GM12891 (cell line): ENCODE measurements around the gene AP1B1.

Experiments
- DNase-seq: peaks from one replicate; pipeline ENCODE4 v3.0.0; 2011; ENCODE audit warnings: low spot score; ENCODE audit not compliant: insufficient read length
- FAIRE-seq: peaks from 2 replicates; lab custom pipeline; 2011; peaks lifted over from hg19 to GRCh38; lab: Jason Lieb, UNC
- PAX5 ChIP-seq: IDR thresholded peaks from 2 replicates; pipeline ENCODE4 v1.6.1; 2011; ENCODE audit warnings: low read length, moderate library complexity, mild to moderate bottlenecking; ENCODE audit not compliant: insufficient read depth, severe bottlenecking
- POLR2A ChIP-seq: IDR thresholded peaks from 2 replicates; pipeline ENCODE4 v1.6.1; 2011; ENCODE audit warnings: low read depth, low read length, control low read depth
- POLR2AphosphoS5 ChIP-seq: IDR thresholded peaks from 2 replicates; pipeline ENCODE4 v1.6.1; 2011; ENCODE audit warnings: low read depth, low read length, control low read depth
- POU2F2 ChIP-seq: IDR thresholded peaks from 2 replicates; pipeline ENCODE4 v1.6.1; 2011; ENCODE audit warnings: low read depth, mild to moderate bottlenecking, control low read depth, low read length, moderate library complexity
- SPI1 ChIP-seq: IDR thresholded peaks from 2 replicates; pipeline ENCODE4 v1.6.1; 2011; ENCODE audit warnings: low read depth, low read length, control low read depth
- TAF1 ChIP-seq: IDR thresholded peaks from 2 replicates; pipeline ENCODE4 v1.6.1; 2011; ENCODE audit warnings: low read depth, low read length, control low read depth

Gene AP1B1

DNA sequence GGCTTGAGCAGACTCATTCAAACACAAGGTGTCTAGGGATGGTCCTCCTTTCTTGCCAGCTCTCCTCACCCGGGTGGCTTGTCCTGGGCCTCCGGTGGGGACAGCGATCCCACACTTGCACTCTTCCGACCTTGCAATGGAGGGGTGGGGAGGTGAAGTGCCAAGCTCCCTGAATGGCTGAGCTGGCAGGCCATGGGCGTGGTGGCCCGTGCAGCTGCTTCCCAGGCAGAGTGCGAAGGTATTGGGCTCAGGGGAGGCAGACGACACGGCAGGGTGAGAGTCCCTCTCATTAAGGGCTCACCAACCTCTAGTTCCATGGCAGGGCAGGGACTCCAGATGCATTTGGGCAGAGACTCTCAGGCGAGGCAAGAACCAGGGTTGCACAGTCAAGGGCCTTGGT, 61.9 kb downstream of the AP1B1 start:
- FAIRE-seq (no peak), DNase-seq (no peak)
- TF ChIP-seq SPI1, result no peak
- TF ChIP-seq POU2F2, result no peak
- no peak for TF ChIP-seq PAX5
- TF ChIP-seq TAF1, result no peak
- TF ChIP-seq POLR2AphosphoS5, result no peak
- TF ChIP-seq POLR2A, result no peak

DNA sequence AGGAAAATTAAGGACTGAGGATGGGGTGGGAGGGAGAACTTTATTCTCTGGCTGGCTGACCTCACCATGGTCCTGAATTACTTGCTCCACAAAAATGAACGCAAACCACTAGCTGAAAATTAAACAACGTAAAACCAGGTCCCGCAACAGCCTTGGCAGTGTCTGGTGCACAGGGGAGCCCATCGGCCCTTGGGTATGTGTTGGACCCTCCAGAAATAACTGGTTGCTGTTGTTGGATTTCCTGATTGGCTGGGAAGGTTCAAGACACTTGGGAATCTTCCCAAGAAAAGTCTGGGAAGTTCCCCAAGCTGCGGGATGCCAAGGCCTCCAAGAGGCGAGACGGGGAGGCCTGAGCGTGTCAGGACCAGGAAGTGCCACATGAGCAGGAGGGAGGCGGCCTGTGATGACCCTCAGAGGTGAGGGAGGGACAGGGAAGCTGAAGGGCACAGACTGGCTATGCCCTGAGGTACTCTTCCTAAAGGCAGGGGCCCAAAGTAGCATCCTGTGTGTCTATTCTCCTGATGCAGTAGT, 62.5 kb downstream of the AP1B1 start:
- DNase-seq (no peak), FAIRE-seq (no peak)
- TF ChIP-seq POU2F2 (no peak), PAX5 (no peak), SPI1 (no peak), POLR2A (no peak), TAF1 (no peak), POLR2AphosphoS5 (no peak)

DNA sequence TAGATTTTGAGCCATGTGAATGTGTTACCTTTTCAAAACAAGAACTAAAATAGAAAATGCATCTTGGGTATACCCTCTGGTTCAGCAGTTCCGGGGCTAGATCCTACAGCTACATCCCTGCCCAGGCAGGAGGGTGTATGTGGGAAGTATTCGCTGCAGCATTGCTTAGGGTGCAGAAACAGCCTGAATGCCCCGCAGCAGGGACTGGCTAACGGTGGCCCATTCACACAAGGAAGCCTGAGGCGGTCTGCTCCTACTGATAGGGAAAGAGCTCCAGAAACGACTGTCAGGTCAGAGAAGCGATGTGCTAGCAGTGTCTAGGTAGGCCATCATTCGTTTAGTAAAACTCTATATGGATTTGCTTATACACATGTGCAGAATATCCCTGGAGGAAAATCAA, 63.0 kb downstream of the AP1B1 start:
- DNase-seq, result no peak
- TF ChIP-seq SPI1 (no peak), POU2F2 (no peak), TAF1 (no peak), POLR2AphosphoS5 (no peak), POLR2A (no peak), PAX5 (no peak)
- no peak for FAIRE-seq

DNA sequence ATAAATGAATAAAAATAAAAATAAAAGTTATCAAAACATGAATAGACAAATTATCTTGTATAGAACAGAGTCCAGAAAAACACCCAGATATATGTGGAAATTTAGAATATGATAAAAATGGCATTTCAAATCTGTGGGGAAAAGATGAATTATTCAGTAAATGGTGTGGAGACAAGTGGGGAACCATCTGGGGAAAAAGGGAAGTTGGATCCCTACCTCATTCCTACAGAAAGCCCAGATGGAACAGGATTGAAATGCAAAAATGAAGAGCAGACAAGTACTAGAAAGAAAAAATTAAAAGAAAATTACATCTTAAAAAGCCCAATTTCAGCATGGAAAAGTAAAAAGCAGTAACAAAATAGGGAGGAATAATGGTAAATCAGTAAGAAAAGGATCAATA, 64.7 kb downstream of the AP1B1 start:
- FAIRE-seq (no peak), DNase-seq (no peak)
- TF ChIP-seq POU2F2 (no peak), PAX5 (no peak), POLR2AphosphoS5 (no peak), SPI1 (no peak), POLR2A (no peak), TAF1 (no peak)

DNA sequence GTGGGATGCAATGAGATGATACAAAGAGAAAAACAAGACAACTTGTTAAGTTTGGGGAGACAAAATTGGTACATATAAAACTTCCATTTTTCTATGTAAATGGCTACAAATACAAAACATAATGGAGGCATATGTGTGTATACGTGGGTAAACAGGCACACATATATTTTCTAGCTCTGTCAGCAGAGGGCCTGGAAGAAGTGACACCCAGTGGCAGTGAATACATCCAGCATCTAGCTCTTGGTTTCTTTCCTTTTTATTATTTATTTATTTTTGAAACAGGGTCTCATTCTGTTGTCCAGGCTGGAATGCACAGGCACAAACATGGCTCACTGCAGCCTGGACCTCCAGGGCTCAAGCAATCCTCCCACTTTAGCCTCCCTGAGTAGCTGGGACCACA, 67.8 kb downstream of the AP1B1 start:
- FAIRE-seq (no peak), DNase-seq (no peak)
- no peak for TF ChIP-seq POLR2AphosphoS5
- no peak for TF ChIP-seq POU2F2
- TF ChIP-seq PAX5, result no peak
- TF ChIP-seq SPI1, result no peak
- no peak for TF ChIP-seq TAF1
- TF ChIP-seq POLR2A, result no peak

DNA sequence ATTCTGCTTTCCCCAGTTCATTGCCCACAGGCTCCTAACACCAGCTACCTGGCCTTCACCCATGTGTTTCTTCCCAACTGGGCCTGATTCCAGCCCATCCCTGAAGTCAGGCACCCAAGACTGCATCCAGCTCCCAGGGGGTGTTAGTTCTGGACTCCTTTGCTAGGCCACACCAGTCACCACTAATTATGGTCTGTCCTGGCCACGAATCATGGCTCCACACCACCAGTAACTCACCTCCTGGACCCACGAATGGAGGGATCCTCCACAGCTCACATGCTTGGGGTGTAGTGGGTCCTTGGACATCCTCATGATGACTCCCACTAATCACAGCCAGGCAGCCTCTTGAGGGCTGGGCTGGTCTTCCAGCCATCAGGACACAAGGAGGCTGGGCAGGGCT, 69.3 kb downstream of the AP1B1 start:
- DNase-seq (no peak), FAIRE-seq (no peak)
- TF ChIP-seq POLR2A, result no peak
- TF ChIP-seq POU2F2, result no peak
- no peak for TF ChIP-seq SPI1
- no peak for TF ChIP-seq POLR2AphosphoS5
- no peak for TF ChIP-seq TAF1
- no peak for TF ChIP-seq PAX5

DNA sequence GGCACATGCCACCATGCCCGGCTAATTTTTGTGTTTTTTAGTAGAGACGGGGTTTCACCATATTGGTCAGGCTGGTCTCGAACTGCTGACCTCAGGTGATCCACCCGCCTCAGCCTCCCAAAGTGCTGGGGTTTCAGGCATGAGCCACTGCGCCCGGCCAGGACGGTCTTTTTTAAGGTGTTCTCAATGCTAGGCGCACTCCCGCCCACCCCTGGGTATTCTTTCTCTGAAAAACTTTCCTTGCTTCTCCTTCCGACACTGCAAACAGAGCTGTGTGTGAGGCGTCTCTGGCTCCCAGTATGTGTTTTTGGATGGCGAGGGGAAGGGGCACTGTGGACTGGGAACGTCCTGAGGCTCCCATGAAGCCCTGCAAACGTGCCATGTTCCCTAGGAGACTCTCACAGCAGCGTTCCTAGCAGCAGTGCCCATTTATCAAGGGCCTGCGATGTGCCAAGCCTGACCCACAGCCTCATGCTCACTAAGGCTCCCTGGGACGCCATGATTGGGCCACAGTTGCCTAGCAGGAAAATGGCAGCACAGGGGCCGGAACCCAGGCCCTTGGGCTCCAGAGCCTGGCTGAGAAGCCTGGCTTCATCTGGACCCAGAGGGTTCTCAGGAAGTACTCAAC, 70.4 kb downstream of the AP1B1 start:
- no peak for FAIRE-seq
- no peak for TF ChIP-seq POLR2AphosphoS5
- TF ChIP-seq TAF1, result no peak
- no peak for TF ChIP-seq POLR2A
- TF ChIP-seq SPI1, result no peak
- no peak for TF ChIP-seq PAX5
- TF ChIP-seq POU2F2, result no peak

DNA sequence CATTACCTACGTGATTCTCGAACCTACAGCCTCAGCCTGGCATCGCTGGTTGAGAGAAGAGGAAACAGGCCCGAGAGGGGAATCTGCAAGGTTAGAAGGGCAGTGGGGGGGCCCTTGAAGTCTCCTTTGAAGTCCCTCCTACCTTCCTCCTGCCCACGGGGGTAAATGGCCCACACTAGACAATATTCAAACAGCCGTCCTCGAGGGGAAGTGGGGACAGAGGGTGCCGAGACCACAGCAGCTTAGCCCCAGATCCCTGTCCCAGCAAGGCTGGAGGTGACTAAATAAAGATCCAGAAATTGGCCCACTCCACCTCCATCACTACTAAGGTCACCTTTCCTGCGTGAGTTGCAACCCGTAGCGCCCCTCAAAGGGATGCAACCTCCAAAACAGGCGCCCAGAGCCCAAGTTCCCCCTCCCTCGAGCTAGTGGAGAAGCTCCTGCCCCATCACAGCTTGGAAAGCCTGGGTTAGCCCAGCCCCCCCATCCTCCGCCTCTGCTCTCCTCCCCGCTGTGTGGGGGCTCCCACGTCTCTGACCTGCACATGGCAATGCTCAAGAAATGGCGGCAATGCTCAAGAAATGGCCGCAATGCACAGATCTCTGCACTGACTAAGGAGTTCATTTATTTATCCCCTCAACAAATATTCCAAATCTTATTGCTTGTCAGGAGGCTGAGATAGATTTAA, 72.1 kb downstream of the AP1B1 start:
- FAIRE-seq, result no peak
- no peak for TF ChIP-seq POU2F2
- no peak for TF ChIP-seq POLR2A
- TF ChIP-seq PAX5, result no peak
- TF ChIP-seq SPI1, result no peak
- no peak for TF ChIP-seq POLR2AphosphoS5
- TF ChIP-seq TAF1, result no peak

More for the DNA sequence above, 70.4 kb downstream of the AP1B1 start:
- no peak for DNase-seq

DNA sequence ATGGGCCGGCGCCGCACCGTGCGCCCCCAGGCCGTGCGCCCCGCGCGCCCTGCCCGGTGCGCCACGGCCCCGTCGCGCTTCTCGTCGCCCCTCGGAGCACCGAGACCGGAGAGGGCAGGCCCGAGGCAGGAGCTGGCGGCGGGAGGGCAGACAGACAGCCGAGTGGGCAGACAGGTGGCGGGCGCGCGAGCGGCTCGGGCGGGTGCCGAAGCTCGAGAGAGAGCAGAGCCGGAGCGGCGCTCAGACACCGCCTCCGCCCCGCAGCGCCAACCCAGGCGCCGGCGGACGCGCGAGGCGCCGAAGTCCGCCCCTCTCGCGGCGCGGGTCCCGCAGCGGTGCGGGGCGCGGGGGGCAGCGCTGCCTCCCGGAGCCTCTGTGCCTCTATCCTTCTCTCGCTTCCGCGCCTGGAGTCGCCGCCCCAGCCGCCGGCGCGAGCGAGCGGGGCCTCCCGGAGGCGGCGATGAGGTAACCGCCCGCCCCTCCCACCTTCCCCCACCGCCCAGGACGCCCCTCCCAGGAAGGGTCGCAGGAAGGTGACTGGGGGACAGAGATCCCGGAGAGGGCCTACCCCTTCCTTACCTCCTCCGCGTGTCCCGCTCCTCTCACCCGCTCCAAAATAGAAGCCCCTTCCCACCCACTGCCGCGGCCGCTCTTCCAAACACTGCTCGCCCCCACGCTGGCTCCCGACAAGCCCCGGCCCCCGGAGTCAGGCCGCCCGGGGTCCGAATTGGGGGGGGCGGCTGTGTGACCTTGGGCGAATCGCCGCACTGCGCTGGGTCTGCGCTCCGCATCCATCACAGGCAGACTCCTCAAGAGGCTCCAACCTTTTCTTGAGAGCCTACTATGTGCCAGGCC, 72.9 kb downstream of the AP1B1 start, which contains the start of gene RASL10A:
TSS of gene RASL10A (minus strand) at position 412 of the 855 bp plus-strand sequence. CDS start 451 bp downstream, outside the sequence.
- peak; percentile 62 for DNase-seq
- no peak for FAIRE-seq
- TF ChIP-seq TAF1 (no peak), POLR2AphosphoS5 (no peak), SPI1 (no peak), POU2F2 (no peak), POLR2A (no peak), PAX5 (no peak)

More for the DNA sequence above, 72.1 kb downstream of the AP1B1 start:
- DNase-seq, result no peak
